GM12801 (cell line): ENCODE measurements around the gene ASF1B.

ENCODE experiments used
- TF ChIP-seq, protein P1 (sequence below): IDR thresholded peaks from one replicate; pipeline ENCODE4 v1.5.1; 2011; ENCODE audit warnings: control low read depth; ENCODE audit not compliant: insufficient read length; ENCODE audit errors: extremely low read depth

The ASF1B gene

DNA sequence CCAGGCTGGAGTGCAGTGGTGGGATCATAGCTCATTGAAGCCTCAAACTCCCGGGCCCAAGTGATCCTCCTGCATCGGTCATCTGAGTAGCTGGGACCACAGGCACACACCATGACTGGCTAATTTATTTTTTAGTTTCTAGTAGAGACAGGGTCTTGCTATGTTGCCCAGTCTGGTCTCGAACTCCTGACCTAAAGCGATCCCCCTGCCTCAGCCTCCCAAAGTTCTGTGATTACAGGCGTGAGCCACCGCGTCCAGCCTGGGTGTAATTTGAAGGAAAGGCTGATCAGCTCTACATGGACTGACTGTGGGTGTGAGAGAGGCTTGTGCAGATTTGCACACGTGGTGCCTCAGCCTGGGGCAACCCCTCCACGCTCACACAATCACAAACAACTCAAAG, 38.5 kb upstream of the ASF1B start:
- TF ChIP-seq, protein P1, sequence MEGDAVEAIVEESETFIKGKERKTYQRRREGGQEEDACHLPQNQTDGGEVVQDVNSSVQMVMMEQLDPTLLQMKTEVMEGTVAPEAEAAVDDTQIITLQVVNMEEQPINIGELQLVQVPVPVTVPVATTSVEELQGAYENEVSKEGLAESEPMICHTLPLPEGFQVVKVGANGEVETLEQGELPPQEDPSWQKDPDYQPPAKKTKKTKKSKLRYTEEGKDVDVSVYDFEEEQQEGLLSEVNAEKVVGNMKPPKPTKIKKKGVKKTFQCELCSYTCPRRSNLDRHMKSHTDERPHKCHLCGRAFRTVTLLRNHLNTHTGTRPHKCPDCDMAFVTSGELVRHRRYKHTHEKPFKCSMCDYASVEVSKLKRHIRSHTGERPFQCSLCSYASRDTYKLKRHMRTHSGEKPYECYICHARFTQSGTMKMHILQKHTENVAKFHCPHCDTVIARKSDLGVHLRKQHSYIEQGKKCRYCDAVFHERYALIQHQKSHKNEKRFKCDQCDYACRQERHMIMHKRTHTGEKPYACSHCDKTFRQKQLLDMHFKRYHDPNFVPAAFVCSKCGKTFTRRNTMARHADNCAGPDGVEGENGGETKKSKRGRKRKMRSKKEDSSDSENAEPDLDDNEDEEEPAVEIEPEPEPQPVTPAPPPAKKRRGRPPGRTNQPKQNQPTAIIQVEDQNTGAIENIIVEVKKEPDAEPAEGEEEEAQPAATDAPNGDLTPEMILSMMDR: no peak

DNA sequence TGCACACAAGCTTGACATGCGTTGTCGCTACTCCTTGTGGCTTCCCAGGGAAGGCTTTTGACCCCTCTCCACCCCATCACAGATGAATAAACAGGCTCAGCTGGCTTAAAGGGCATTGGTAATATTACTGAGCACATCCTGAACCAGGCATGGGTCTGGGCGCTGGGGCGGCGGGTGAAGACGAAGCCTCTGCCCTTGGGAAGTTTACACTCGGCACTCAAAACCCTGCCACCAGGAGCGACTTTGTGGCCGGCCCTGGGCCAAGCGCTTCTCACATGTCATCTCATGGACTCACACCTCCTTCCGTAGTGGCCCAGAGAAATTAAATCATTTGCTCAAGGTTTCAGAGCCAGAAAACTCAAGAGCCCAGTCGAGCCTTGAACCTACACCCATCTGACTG, 32.6 kb upstream of the ASF1B start:
- TF ChIP-seq, protein P1: no peak

DNA sequence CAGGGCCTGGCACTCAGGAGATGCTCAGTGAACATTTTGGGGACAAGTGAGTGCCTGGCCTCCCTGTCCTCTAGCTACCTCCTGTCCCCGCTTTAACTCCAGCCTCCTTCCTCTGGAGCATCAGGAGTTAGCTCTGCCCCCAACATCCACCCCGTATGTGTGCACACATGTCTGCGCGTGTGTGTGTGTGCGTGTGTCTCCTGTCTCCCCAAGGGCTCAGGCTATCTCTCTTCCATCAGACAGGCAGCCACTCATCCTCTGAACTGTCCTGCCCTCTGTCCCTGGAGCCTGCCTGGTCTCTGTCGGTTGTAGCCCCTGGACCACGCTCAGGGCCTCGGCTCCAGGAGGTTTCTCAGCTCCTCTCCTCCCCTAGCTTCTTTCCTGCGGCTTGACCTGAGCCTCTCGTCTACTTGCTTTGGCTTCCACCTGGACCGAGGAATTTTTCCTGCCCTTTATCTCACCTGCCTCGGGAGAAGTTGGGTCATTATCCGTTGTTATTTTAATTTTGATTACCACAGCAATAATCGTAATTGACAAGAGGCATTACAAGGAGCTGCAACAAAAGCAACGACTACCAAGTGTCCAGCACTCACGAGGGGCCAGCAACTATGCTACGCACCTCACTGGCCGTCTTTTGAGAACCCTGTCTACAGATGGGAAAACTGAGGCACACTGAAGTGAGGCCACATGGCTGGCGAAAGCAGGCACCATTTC, 32.0 kb upstream of the ASF1B start:
- TF ChIP-seq, protein P1: no peak

DNA sequence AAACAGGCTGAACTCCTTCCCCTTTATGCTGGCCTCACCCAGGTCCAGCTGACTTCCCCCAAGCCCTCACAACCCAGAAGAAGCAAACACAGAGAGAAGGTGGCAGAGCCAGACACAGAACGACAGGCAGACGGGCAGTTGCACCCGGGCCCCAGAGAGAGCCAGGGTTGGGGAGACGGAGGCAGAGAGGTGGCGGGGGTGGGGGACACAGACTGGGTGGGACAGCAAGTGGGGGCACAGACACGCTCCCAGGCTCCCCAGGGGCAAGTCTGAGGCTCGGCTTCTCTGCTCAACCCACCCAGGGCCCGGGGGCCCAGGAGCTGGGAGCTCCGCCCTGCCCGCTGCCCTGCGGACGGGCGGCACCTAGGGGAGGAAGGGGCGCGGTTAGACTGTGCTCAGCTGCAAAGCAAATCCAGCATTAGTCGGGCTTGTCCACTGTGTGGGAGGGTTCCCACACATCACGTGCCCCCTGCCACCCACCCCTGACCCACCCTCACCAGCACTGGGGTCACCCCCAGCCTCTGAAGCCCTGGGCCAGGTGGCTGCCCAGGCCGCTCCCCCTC, 31.3 kb upstream of the ASF1B start:
- TF ChIP-seq, protein P1: no peak

DNA sequence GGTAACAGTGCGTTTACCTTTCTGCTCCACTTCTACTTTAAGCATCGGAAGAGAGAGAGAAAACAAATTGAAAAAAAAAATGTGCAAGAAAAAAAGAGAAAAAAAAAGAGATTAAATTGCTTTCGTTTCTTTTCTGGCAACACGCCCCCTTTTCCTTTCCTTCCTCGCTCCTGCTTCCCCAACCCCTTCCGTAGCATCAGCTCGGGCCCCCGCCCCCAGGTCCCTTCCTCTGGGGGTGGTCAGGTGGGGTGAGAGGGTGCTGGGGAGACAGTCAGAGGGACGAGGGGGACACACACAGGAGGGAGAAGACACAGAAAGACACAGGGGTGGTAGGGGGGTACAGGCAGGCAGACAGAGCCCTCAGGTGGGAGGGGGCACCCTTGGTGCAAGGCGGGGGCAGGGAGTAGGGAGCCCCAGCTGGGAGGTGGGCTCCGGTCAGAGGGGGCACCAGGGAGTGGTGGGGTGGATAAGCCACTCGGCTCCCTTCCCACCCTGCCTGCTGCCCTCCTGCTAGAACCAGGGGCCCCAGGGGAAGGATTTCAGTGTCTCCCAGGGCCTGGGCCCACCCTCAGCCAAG, 30.7 kb upstream of the ASF1B start:
- TF ChIP-seq, protein P1: no peak

DNA sequence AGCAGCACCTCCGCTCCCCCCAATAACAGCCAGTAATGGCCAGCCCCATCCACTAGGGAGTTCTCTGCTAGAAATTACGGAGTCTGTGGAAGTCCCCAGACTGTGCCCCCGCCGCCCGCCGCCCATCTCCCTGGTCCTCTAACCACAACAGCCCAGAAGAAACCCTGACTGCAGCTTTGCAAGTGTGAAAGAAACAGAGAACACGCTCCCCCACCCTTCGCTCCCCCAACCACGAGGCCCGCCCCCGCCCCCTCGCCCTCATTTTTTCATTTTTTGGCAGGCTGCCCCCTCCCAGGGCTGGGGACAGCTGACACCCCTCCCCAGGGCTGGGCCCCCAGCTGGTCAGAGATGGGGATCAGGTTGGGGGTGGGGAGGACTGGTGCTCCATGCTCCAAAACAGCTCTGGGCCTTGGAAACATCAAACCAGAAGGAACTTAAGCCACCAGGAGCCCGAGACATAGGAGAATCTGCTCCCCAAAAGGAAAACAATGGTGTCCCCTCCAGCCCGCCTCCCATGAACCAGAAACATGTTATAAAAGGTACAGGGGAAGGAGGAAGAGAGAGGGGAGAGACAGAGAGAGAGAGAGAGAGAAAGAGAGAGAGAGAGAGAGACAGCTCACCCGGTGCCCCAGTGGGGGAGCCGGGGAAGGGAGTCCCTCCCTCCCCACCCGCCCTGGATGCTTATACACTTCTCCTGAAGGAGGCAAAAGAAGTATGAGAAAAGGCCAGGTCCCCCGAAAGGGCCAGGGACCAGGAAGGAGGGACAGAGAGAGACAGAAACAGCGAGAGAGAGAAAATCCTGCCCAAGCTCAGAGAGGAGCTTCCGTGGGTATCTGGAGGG, 29.8 kb upstream of the ASF1B start:
- TF ChIP-seq, protein P1: no peak
